ENCODE results near the gene HOXA7.

The HOXA7 gene

DNA sequence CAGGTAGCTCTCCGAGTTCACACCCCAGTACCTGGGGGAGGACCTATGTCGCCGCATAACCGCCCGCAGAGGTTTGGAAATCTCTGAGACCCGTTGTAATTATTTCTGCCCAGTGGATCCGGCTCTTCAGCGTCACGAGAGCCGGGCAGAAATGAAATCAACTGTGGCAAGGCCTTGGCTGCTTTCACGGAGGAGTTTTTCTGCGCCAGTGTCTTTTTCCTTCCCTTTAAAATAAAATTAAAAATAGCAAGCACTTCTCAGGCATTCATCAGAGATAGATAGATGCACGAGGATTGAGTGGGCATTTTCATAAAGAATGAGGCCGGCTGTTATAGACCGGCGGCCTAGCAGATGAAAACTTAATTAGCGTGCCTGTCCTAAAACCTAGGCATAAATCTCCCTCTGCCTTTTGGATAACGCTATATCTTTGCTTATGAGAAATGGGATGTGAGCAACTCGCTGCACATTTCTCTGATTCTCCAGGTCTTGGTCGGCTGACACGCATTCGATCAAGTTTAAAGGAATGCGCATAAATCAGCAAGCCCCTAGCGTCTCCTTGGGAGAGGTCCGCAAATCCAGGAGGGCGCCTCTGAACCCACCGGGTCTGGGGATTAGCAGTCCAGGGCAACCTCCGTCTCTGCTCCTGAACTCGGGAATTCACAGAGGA, 37.0 kb upstream of the HOXA7 start:
- DNase-seq (ENCODE audit: low read depth) = peak; percentile 78

DNA sequence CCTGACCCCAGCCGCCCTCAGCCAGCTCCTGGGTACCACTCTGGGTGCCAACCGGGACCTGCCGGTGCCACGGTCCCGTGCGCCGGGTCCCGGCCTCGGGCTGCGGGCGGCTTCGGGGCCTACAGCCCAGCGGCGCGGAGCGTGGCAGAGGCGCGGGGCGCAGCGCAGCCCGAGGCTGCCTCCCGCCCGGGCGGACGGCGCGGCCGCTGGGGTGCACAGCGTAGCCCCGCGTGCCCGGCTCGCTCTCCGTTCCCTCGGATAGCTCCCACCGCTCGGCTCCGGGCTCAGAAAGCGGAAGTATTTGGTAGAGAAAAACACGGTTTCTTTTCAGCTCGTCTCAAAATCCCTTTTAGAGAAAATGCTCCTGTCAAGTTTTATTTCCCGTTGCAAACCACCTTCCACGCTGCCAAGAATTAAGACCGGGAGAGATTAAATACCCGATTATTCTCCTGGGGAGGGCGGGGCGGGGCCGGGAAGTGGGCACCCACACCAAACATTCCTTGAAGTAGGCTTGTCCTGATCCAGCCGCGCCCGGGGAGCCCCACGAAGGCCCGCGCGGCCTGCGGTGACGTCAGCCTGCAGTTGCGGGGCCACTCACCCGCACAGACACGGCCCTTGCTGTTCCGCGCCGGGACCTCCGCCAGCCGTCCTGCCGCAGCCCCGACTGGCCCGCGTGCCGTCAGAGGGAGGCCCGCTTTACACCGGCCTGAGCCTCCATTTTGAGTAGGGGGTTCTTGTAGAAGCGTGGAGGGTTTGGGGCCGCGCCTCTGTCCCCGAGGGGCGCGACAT, 36.3 kb upstream of the HOXA7 start:
- DNase-seq (ENCODE audit: low read depth) = peak; percentile 90

GRCh38 chr7:27191833-27192545, 35.5 kb upstream of the HOXA7 start:
- peak; percentile 75 for DNase-seq (ENCODE audit: low read depth)

DNA sequence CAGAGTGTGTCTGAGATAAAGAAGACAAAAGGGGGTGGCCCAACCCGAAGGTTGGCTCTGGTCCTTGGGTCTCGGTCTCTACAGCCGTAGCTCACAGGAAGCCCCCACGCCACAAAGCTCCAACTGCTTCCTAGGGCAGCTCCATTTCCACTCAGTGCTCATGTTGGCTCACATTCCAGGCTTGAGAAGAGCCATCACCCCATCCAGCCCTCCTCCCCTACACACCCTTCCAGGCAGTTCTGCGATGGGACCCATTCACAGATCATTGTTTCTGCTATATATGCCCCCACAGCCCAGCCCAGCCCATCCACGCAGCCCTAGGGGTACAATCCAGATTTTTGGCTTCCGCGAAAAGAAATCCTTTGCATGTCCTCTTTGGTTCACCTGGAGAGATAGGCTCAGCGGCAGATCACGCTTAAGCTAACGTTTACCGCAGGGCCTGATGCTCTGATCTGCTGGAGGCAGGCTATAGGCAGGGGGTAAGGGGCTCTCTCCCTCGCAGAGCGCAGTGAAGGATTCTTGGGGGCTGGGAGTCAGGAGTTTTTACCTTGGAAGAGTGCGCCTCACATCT, 34.8 kb upstream of the HOXA7 start:
- peak; percentile 68 for DNase-seq (ENCODE audit: low read depth)

- DNase-seq (ENCODE audit: low read depth) = peak; percentile 46
Measured at GRCh38 chr7:27189997-27190748, 33.7 kb upstream of the HOXA7 start.

- DNase-seq (ENCODE audit: low read depth) = peak; percentile 90
Measured at GRCh38 chr7:27189295-27189996, 33.0 kb upstream of the HOXA7 start.

DNA sequence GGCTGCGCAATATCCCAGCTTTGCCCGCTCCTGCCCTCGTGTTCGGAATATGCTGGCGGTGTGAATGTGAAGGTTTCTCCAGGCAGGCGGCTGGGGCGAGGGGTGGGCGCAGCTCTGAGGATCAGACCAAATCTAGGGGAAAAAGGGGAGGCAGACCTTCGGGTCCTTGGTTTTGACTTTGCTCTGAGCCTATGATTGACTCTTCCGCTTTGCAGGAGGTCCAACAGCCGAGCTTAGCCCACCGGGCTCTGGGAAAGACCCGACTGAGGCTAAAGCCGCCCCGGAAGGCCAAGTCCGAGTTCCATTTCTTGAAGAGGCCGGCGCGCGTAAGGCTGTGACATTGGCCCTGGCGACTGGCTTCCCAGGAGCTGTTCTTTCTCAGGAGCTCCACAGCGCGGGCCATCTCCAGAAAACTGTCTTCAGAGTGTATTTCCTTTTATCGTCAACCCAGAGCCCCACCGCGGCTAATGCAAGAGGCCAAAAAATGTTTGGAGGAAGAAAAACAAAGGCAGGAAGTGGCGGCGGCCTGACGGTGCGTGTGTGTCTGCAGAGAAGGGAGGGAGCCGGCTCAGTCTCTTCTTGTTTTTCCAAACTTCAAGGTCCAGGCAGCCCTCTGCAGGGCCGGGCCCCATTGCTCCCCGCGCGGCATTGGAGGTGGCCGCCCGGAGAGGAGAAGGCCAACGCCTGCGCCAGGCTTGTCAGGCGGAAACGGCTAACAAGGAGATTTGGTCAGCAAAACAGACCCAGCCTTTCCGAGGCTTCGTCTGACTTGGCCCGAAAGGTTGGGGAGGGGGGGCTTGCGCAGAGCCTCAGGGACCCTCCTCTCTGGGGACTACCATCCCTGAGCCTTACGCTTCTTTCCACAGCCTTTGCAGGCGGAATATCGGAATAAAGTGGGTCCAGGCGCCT, 32.2 kb upstream of the HOXA7 start:
- peak; percentile 89 for DNase-seq (ENCODE audit: low read depth)

- peak; percentile 72 for DNase-seq (ENCODE audit: low read depth)
Measured at GRCh38 chr7:27187475-27188385, 31.3 kb upstream of the HOXA7 start.

DNA sequence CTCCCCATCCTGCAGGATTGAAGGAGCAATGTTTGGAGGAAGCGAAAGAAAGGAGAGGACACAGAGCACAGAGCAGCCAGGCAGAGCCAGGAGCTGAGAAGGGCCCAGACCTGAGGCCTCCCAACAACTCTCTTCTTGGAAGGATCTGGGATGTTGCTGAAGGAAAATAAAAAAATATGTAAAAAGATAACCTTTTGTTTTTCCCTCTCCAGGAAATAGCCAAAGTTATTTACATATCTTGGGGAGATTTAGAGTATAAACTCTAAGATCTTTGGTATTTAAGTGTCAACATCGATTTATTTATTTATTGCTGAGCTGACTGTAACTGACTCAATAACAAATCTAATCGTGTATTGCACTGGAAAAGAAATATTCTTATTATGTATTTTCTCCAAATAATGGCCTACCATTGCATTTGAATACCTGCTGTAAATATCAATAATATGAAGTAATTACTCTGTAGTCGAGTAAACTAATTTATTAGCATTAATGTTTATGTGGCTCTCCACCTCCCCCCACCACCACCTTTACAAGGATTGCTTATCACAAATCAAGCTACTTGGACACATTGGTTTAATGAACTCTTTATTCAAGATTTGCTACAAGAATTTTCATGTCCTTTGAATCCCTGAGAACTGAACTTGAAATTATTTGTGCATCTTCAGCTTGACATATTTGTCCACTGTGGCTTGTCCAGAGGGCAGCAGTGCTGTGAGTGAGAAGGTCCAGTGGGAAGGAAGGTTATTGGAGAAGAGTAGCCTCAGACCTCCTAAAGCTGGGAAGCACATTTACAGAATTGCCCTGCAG, 30.4 kb upstream of the HOXA7 start:
- peak; percentile 80 for DNase-seq (ENCODE audit: low read depth)

- DNase-seq (ENCODE audit: low read depth) = peak; percentile 54
Measured at GRCh38 chr7:27185854-27186667, 29.6 kb upstream of the HOXA7 start.

DNA sequence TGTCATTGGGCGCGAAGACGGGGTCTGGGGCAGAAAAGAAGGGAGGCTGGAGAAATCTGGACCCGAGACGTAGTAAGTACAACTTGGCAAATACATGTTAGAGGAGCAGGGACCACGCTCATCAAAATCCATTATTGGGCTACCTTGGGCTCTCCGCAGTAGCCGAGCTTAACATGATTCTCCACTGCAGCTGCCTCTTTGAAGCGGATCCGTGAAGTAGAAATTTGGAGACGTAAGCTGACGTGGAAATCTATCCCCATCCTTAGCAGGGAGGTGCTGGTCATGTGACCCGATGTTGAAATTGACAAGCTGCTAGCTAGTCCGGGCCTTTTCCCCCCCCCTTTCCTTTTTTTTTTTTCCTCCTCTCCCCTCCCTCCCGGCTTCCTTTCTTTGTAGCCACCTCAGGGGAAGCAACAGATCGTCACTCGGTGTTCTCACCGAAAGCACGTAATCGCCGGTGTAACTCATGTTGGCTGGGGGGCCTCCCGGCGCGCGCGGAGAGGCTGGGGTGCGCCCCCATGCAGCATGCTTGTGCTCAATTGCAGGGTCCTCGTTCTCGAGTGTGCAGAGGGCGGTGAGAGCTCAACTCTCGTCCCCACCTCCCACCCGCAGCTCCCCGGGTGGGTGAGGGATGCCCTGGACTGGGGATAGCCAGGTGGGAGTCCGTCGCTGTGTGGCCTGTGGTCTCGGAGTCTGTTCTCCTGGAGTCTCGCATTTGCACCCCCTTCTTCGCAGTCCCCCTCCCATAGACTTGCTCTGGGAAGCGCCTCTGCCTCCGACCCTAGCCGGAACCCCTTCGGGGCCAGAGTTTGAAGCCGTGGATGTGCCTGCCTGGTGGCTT, 28.8 kb upstream of the HOXA7 start, which contains the start of gene HOXA11:
HOXA11 (minus strand) TSS at position 220 of the 841 bp plus-strand sequence; CDS start at position 132, 88 bp downstream.
- peak; percentile 99 for DNase-seq (ENCODE audit: low read depth)

GRCh38 chr7:27184337-27185012, 28.0 kb upstream of the HOXA7 start:
- peak; percentile 56 for DNase-seq (ENCODE audit: low read depth)

GRCh38 chr7:27183682-27184336, 27.3 kb upstream of the HOXA7 start:
- DNase-seq (ENCODE audit: low read depth) = peak; percentile 40

DNA sequence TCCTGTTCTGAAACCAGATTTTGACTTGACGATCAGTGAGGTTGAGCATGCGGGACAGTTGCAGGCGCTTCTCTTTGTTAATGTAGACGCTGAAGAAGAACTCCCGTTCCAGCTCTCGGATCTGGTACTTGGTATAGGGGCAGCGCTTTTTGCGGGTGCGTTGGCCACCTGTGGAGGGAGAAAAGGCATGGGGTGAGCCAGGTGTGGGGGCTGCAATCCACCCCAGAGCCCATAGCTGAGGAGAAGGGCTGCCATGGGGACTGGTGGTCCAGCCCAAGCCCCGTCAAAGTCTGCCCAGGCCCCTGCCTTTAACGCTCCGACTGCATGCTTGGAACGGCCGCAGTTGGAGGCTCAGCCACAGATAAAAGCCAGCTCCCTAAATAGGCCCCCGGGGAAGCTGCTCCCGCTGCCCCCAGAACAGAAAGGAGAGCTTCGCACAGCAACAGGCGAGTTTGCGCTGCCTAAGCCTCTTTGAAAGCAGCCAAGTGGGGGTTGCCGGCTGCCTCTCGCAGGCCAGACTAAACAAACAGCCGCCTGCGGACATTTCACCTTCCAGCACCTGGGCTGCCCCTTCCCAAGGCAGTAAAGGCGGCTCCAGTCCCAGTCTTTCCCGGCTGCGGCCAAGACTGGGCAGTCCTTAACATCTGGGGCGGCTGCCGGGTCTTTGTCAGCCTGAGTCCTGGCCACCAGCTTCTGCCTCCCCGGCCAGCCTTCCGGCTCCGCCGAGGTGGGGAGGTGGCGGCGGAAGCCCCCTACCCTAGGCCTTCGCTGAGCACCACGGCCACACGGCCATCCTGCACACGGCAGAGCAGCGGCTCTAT, 26.6 kb upstream of the HOXA7 start:
- DNase-seq (ENCODE audit: low read depth) = peak; percentile 48
